ENCODE data around the gene FLNA. TPM values are rescaled to one million over a fixed set of nuclear protein-coding genes. Genes with fewer than 3 reads are reported as not detected.

The FLNA gene, protein sequence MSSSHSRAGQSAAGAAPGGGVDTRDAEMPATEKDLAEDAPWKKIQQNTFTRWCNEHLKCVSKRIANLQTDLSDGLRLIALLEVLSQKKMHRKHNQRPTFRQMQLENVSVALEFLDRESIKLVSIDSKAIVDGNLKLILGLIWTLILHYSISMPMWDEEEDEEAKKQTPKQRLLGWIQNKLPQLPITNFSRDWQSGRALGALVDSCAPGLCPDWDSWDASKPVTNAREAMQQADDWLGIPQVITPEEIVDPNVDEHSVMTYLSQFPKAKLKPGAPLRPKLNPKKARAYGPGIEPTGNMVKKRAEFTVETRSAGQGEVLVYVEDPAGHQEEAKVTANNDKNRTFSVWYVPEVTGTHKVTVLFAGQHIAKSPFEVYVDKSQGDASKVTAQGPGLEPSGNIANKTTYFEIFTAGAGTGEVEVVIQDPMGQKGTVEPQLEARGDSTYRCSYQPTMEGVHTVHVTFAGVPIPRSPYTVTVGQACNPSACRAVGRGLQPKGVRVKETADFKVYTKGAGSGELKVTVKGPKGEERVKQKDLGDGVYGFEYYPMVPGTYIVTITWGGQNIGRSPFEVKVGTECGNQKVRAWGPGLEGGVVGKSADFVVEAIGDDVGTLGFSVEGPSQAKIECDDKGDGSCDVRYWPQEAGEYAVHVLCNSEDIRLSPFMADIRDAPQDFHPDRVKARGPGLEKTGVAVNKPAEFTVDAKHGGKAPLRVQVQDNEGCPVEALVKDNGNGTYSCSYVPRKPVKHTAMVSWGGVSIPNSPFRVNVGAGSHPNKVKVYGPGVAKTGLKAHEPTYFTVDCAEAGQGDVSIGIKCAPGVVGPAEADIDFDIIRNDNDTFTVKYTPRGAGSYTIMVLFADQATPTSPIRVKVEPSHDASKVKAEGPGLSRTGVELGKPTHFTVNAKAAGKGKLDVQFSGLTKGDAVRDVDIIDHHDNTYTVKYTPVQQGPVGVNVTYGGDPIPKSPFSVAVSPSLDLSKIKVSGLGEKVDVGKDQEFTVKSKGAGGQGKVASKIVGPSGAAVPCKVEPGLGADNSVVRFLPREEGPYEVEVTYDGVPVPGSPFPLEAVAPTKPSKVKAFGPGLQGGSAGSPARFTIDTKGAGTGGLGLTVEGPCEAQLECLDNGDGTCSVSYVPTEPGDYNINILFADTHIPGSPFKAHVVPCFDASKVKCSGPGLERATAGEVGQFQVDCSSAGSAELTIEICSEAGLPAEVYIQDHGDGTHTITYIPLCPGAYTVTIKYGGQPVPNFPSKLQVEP (N-terminal part only)
- 918 and 1,686 TPM in 2 replicates for total RNA-seq (2014; rRNA removed; shearing (Covaris generic))

DNA sequence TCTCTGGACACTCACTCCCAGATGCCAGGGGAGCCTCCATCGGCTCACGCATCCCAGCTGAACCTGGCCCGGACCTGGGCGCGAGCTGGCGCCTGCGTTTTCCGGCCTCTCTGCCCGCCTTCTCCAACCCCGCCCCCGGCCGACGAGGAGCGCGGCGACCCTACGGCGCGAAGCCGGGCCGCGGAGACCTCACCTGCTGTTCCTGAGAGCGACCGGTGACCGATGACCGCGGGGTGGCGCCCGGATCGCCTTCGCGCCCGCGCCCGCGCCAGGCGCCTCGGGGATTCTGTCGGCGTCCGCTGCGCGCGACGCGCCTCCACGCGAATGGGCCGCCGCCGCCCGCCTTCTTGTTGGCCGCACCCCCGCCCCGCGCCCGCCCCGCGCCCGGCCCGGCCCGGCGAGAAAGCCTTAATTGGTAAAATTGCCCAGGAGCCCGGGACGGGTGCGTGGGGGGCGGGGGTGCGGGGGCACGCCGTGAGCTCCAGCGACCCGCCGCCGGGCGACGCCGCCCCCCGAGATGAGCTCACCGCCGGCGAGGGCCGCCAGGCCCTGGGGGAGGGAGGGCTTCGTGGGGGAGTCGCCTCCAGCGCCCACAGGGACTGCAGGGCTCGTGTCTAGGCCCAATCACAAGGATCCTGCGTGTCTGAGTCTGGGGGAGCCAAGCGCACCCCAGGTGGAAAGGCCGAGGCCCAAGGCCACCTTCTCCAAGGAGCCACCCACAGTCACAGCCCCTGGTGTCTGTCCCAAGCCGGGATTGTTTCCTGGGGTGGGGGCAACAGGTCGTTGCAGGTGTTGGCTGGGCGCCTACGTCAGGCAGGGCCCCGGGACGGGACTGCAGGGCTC is at the start of gene FLNA:
Gene FLNA, minus strand, starts transcription at position 322 of the 843 bp plus-strand sequence. CDS start 3,389 bp downstream, outside the sequence.
- no peaks in the 10 kb centered on the region for H3K27me3 ChIP-seq (replicated peaks)
- H3K36me3 ChIP-seq = peaks cover 18% of the 10 kb centered on the region
- H3K4me3 ChIP-seq = peak within 1 kb of the TSS; percentile 50
- H3K9me3 ChIP-seq (replicated peaks) = no peaks in the 10 kb centered on the region
- no peak within 1 kb of the TSS for H3K27ac ChIP-seq
- peaks cover 43% of the 10 kb centered on the region for H3K4me1 ChIP-seq (replicated peaks)
- DNase-seq (ENCODE audit: low read depth in 1 of 2, low spot score in 2 of 2) = peak in 1 of 2 experiments; percentile 43

DNA sequence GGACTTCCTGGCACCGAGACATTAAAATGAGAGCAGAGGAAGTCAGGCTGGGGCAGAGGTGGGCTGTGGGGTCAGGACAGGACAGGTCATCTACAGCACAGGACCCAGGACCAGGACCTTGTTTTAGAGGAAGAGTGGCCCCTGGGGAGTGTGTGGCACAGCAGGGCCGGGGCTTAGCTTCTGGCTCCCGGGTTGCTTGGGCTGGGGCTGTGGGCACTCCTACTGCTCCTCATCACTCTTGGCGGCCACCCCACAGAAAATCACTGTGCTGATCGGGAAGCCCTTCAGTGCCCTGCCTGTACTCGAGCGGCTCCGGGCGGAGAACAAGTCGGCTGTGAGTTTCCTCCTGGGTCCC is 45.9 kb upstream of the FLNA start:
- Histone ChIP-seq H3K27ac (no peak overlapping the region), H3K36me3 (no peaks in the 10 kb centered on the region), H3K9me3 (replicated peaks) (no peaks in the 10 kb centered on the region), H3K4me3 (no peak overlapping the region), H3K4me1 (replicated peaks) (no peaks in the 10 kb centered on the region), H3K27me3 (replicated peaks) (no peaks in the 10 kb centered on the region)
- no peak for DNase-seq (ENCODE audit: low read depth in 1 of 2, low spot score in 2 of 2)

DNA sequence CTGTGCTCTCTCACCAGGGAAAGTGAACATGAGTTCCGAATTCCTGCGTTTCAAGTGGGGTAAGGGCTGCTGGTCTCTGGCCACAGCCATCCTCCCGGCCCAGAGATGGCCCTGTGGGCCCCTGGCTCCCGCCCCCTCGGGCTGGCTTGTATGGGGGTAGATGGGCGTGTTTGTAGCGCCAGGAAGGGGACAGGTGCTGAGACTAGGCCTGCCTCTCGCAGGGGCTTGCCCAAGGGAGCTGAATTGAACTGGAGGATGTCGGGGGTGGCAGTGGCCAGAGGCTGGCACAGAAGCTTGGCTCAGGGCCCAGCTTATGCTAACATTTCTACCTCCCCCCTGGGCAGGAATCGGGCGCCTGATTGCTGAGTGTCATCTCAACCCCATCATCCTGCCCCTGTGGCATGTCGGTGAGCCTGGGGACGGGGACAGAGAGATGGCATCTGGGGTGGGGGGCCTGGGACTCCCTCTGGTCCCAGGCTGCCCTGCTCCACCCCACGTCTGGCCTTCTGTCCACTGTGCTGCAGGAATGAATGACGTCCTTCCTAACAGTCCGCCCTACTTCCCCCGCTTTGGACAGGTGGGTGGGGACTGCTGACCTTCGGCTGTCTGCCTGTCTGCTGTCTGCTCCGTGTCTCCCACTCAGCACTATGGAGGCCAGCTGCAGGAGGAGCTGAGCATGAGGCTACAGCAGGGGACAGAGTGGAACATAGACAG is 45.4 kb upstream of the FLNA start:
- no peaks in the 10 kb centered on the region for H3K4me1 ChIP-seq (replicated peaks)
- DNase-seq (ENCODE audit: low read depth in 1 of 2, low spot score in 2 of 2) = no peak
- H3K9me3 ChIP-seq (replicated peaks) = no peaks in the 10 kb centered on the region
- H3K27ac ChIP-seq = no peak overlapping the region
- H3K36me3 ChIP-seq = no peaks in the 10 kb centered on the region
- H3K27me3 ChIP-seq (replicated peaks) = no peaks in the 10 kb centered on the region
- H3K4me3 ChIP-seq = no peak overlapping the region

DNA sequence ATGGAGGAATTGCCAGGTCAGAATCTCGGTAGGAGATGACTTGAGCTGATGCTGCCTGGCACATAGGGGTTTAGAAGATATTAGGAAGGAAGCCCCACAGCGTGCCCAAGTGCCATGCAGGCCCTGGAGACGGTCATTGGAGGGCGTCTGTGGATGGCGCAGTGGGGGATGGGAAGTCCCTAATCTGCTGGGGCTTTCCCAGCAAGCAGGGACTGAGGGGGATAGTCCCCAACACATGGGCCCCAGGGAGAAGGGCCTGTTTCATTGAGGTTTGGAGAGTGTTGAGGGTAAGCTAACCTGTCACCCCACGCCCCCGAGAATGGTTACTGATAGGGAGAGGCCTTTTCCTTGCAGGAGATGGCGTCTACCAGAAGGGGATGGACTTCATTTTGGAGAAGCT is 44.8 kb upstream of the FLNA start:
- Histone ChIP-seq H3K4me1 (replicated peaks) (no peaks in the 10 kb centered on the region), H3K36me3 (no peaks in the 10 kb centered on the region)
- DNase-seq (ENCODE audit: low read depth in 1 of 2, low spot score in 2 of 2) = no peak

GRCh38 chrX:154417157-154417556 is 42.7 kb upstream of the FLNA start:
- DNase-seq (ENCODE audit: low read depth in 1 of 2, low spot score in 2 of 2) = no peak
- Histone ChIP-seq H3K36me3 (no peaks in the 10 kb centered on the region), H3K4me1 (replicated peaks) (peaks cover 4% of the 10 kb centered on the region), H3K27me3 (replicated peaks) (no peaks in the 10 kb centered on the region), H3K27ac (no peak overlapping the region), H3K4me3 (no peak overlapping the region), H3K9me3 (replicated peaks) (no peaks in the 10 kb centered on the region)

More for the DNA sequence above, 44.8 kb upstream of the FLNA start:
- H3K27ac ChIP-seq = no peak overlapping the region
- H3K4me3 ChIP-seq = no peak overlapping the region
- H3K9me3 ChIP-seq (replicated peaks) = no peaks in the 10 kb centered on the region
- H3K27me3 ChIP-seq (replicated peaks) = no peaks in the 10 kb centered on the region

- no peak overlapping the region for H3K4me3 ChIP-seq
- no peaks in the 10 kb centered on the region for H3K36me3 ChIP-seq
- DNase-seq (ENCODE audit: low read depth in 1 of 2, low spot score in 2 of 2) = no peak
- no peak overlapping the region for H3K27ac ChIP-seq
- no peaks in the 10 kb centered on the region for H3K27me3 ChIP-seq (replicated peaks)
- H3K4me1 ChIP-seq (replicated peaks) = peaks cover 20% of the 10 kb centered on the region
- no peaks in the 10 kb centered on the region for H3K9me3 ChIP-seq (replicated peaks)
Measured at GRCh38 chrX:154413142-154413541, 38.7 kb upstream of the FLNA start.

DNA sequence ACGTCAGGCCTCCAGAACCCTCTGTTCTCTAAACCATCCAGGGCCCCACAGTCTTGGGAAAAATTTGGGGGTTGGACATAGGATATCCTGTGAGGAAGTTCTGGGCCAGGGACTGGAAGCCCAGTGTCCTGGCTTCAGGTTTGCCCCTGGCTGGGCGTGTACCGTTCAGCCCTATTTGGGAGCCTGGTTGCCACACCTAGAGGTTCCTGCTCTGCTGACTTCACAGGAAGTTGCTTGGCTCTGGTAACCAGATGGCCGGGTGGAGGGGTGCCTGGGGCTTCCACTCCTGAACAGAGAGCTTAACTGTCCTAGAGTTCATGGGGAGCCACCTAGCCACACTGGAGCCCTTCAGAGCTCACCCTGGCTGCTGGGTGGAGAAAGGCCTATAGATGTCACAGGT is 38.0 kb upstream of the FLNA start:
- Histone ChIP-seq H3K27ac (no peak overlapping the region), H3K9me3 (replicated peaks) (no peaks in the 10 kb centered on the region), H3K36me3 (no peaks in the 10 kb centered on the region), H3K27me3 (replicated peaks) (no peaks in the 10 kb centered on the region), H3K4me1 (replicated peaks) (peaks cover 20% of the 10 kb centered on the region), H3K4me3 (peak overlapping the region; percentile 77)
- DNase-seq (ENCODE audit: low read depth in 1 of 2, low spot score in 2 of 2) = no peak

DNA sequence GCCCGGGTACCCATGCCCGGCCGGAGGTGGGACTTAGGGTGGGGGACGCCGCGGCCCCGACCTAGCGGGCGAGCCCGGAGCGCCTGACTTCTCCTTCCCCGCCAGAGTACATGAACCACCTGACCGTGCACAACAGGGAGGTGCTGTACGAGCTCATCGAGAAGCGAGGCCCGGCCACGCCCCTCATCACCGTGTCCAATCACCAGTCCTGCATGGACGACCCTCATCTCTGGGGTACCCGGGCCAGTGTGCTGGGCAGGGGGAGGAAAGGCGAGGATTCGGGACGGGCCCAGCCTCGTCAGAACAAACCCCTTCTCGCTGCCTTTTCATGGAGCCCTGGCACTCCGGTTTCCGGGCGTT is 37.5 kb upstream of the FLNA start:
- peak overlapping the region; percentile 77 for H3K4me3 ChIP-seq
- H3K4me1 ChIP-seq (replicated peaks) = peaks cover 20% of the 10 kb centered on the region
- H3K9me3 ChIP-seq (replicated peaks) = no peaks in the 10 kb centered on the region
- DNase-seq (ENCODE audit: low read depth in 1 of 2, low spot score in 2 of 2) = no peak
- no peaks in the 10 kb centered on the region for H3K27me3 ChIP-seq (replicated peaks)
- H3K36me3 ChIP-seq = no peaks in the 10 kb centered on the region
- peak overlapping the region; percentile 54 for H3K27ac ChIP-seq

DNA sequence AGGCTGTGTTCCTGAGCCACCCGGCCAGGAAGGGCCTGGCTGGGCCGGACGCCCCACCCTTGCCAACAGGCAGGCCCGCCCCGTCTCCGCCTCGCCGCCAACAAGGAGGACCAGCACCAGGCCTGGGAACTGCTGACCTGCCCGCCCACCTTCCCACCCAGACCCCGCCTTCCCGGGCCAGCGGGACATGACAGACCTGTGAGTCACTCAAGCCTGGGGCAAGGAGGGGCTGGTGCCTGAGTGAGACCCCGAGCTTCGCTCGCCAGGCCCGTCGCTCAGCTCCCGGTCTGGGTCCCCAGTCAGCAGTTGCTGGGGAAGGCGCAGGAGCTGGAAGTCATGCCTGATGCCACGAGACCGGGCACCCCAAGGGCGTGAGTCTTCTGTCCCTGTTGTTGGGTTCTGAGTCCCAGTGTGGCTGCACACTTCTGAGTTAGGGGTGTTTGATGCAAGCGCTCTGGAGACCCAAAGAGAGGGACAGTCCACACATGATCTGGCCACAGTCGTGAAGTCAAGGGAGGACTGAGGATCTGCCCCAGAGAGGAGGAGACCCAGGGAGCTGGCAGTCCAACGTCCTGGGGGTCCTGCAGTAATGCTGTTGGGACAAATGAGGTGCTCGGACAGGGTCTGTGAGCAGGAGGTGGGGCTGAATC is 34.9 kb upstream of the FLNA start, which contains the start of gene DNASE1L1:
Gene DNASE1L1, minus strand, starts transcription at position 33 of the 650 bp plus-strand sequence. CDS start 3,686 bp downstream, outside the sequence.
- Histone ChIP-seq H3K27ac (peak within 1 kb of the TSS; percentile 67), H3K27me3 (replicated peaks) (no peaks in the 10 kb centered on the region), H3K4me1 (replicated peaks) (peaks cover 20% of the 10 kb centered on the region), H3K4me3 (peak within 1 kb of the TSS; percentile 36), H3K9me3 (replicated peaks) (no peaks in the 10 kb centered on the region), H3K36me3 (no peaks in the 10 kb centered on the region)
- peak; percentile 79 to 96 for DNase-seq (ENCODE audit: low read depth in 1 of 2, low spot score in 2 of 2)

DNA sequence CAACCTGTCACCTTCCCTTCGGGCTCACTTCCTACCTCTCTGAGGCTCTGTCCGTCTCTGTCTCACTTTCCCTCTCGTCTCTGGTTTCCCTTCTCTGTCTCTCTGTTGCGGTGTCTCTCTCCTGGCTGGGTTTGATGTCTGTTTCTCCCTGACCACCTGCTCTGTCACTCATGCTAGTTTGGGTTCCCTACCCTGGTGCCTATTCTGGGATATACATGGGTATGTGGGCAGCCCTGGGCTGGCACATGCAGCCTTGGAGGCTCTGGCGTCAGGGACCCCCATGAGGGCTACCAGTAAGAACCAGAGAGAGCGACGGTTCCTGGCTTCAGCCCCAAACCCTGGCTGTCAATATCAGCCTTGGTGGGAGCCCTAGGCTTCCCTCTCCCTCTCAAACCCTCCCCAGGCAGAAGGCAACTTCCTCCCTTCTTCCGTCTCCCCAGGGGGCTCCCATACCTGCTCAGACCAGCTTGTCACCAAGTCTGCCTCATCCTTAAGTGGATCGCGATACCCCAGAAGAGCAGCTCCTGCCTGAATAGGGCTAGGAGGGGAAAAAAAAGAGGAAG is 34.3 kb upstream of the FLNA start:
- H3K27ac ChIP-seq = peak overlapping the region; percentile 60
- DNase-seq (ENCODE audit: low read depth in 1 of 2, low spot score in 2 of 2) = no peak
- H3K36me3 ChIP-seq = no peaks in the 10 kb centered on the region

GRCh38 chrX:154404625-154405192 is 30.3 kb upstream of the FLNA start:
- H3K27me3 ChIP-seq (replicated peaks) = no peaks in the 10 kb centered on the region
- H3K36me3 ChIP-seq = peaks cover 26% of the 10 kb centered on the region
- H3K4me1 ChIP-seq (replicated peaks) = peaks cover 18% of the 10 kb centered on the region
- no peaks in the 10 kb centered on the region for H3K9me3 ChIP-seq (replicated peaks)
- H3K4me3 ChIP-seq = no peak overlapping the region
- no peak overlapping the region for H3K27ac ChIP-seq
- no peak for DNase-seq (ENCODE audit: low read depth in 1 of 2, low spot score in 2 of 2)

More for the DNA sequence above, 34.3 kb upstream of the FLNA start:
- Histone ChIP-seq H3K4me1 (replicated peaks) (peaks cover 20% of the 10 kb centered on the region), H3K4me3 (peak overlapping the region; percentile 36), H3K9me3 (replicated peaks) (no peaks in the 10 kb centered on the region), H3K27me3 (replicated peaks) (no peaks in the 10 kb centered on the region)
